ENCODE results near the gene PRKCB.

- no peak for TF ChIP-seq EZH2phosphoT487 (IDR thresholded peaks at IDR 0.05; ENCODE audit: unreplicated experiment)
- TF ChIP-seq EZH2 (IDR thresholded peaks at IDR 0.05; ENCODE audit: low read depth, unreplicated experiment), result no peak
These were observed 74.1 kb downstream of the PRKCB start for GRCh38 chr16:23909792-23910418.
